Measurements from ENCODE around the gene METTL8.

METTL8 gene

DNA sequence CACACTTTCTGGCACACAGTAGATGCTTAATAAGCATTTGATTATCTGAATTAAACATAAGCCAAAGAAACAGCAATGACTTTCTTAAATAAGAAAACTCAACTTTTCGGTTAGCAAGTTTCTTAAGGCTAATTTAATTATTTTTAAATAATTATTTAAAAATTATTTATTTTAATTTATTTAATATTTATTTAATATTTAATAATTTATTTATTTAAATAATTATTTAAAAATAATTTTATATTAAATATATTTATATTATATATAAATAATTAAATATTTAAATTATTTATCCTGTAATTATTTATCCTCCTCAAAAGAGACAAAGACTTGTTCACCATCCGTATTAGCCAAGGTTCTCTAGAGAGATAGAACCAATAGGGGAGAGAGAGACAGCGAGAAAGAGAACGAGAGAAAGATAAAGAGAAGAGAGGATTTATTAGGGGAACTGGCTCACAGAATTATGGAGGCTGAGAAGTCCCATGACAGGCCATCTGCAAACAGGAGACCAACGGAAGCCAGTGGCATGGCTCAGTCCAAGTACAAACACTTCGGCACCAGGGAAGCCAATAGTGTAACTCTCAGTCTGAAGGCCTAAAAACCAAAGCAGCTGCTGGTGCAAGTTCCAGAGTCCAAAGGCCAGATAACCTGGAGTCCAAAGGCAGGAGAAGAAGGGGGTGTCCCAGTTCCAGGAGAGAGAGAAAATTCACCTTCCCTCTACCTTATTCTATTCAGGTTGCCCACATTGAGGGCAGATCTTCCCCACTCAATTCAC is 125.3 kb downstream of the METTL8 start:
- no peak for DNase-seq

DNA sequence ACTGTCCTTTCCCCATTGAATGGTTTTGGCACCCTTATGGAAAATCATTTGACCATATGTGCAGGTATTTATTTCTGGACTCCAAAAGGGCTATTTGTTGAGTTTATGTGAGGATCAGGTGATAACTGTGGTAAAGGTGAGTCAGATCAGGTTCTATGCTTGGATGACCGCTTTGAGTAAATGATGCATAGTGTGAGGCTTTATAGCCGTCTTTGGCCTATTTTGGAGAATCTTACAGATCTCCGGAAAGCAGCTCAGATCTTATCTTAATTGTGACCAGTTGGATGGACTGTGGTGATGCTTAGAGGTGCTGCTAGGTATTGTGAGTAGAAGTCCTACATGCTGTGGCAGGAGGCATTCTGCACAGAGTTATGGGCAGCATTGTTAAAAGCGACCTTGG is 126.2 kb downstream of the METTL8 start:
- no peak for DNase-seq

DNA sequence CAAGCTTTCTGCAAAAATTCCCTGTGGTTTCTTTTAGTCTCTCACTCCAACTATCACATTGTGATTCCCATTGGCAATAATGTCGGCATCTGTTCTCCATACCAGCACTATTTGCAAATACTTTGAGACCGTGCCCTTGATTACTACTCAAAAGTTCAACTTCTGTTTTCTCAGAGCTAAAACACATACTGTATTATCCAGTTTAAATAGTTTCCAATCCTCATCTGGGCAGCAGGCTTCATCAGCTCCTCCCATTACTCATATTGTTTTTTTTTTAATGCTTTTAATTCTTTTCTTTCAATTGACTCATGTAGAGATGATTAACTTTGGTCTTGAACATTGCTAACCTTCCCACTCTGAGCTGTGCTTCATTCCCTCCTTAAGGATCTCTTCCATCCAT is 135.8 kb downstream of the METTL8 start:
- no peak for DNase-seq

DNA sequence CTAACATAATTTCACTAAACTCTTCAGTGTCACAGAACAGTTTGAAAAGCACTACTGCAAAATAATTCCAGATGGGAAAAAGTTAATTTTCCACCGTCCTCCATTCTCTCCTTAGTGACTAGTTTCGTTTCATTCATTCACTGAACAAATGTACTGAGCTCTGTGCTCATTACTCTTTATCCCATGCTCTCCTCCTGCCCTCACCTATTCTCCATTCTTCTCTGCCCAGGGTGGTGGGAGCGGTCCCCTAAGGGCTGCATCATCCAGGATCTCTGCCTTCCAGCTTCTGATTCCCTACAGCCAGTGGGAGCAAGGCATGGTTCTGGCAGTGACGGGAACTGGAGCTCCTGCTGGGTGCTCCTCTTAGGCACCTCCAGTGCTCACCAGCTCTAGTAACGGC is 139.2 kb downstream of the METTL8 start:
- DNase-seq: no peak

DNA sequence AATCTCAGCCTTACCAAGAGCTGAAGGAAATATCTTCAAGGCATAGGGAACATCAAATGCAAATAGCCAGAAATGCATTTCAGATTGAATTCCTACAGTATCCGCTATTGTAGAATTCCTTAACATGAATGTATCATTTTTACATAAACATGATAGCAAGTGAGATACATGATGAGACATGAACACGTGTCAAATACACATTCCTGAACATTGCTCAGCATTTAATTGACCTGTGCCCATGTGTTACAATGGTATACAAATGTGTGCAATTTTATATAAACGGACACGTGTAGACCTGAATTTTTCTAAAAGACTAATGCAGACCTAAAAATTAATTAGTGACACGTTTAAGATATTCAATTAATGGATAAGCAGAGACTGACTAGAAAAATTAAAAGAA is 140.1 kb downstream of the METTL8 start:
- DNase-seq: no peak

DNA sequence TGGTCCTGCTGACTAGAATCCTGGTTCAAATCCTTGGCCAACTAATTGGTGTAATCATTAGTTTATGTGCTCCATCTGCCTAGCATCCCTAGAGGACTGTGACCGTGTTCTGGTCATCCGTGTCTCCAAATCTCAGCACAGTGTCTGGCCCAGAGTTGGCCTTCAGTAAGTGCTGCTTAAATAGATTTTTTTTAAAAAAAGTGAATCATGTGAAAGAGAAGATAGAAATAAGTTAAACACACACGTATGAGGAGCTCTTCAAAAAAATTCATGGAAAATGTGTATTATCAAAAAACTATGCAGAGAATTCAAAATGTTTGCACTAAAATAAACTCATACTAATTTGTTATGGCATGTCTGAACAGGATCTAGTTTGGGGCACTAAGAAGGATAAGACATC is 143.8 kb downstream of the METTL8 start:
- DNase-seq: no peak

DNA sequence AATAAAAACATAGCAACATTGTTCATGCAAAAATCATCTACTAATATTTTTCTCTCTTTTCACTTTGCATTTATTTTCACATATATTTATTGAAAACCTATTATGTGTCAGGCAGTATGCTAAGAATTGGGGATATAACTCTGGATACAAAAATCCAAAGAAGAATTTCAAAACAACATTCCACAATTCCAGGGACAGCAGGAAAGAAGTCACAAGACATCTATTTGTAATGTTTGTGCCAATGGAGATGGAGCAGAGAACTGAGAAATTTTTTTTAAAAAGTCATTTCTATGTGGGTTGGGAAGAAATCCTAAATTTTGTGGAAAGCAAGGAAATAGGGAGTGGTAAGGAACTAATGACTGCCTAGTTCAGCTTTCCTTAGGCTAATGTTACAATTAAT is 144.5 kb downstream of the METTL8 start:
- DNase-seq: no peak

DNA sequence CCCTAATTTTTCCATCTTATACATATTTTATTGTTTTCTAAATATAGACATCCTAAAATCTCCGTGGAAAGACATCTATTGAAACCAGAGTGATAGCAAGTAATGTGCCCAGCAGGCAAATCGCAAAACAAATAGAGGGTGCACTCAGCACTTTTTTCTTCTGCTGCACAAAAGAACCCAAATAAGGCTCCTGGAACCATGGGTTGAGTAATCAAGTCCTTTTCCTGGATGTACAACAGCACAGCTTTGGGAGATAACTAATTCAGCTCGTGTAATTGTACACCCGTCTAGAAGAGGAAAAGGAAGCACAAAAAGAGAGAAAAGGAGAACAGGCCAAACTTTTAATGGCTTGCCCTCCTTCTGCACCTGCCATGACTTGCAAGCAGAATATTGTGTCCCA is 146.2 kb downstream of the METTL8 start:
- no peak for DNase-seq

DNA sequence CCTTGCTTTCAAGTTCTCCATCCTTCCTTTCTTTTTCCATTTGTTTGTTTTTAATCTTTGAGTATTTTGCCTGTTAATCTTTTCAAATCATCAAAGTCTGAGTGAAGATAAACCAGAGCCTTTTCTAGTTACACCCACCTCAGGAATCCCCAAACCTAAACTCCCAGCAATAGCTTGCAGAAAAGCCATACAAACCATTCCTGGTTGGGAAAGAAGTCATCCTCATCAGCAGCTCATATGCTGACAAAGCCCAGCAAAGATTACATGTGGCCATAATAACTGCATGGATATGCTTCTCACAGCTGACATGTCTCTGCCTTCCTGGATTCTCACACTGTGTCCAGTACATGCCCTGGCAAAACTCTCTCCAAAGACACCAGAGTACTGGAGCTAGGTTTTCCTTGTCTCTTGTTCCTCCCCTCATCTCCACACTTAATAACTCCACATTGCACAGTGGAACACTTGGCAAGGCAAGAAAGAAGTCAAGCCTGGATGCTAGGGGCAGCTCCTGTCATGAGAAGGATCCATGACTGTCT is 146.7 kb downstream of the METTL8 start:
- no peak for DNase-seq

DNA sequence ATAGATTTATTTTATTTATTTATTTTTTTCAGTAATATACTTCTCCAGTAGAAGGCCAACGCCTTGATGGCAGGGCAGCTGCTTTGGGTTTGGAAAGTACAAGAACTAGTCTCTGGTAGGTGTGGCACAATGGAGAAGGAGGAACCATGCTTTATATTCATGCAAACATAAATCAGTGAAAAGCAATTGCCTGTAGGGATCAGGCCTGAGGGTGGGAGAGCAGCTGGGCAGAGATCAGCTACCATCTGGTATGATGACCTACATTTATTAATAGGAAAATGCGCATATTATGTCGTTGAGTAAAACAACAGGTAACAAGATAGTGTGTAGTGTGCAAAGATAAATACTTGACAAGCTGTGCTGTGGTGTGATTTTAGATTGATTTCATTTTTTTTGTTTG is 152.7 kb downstream of the METTL8 start:
- no peak for DNase-seq

DNA sequence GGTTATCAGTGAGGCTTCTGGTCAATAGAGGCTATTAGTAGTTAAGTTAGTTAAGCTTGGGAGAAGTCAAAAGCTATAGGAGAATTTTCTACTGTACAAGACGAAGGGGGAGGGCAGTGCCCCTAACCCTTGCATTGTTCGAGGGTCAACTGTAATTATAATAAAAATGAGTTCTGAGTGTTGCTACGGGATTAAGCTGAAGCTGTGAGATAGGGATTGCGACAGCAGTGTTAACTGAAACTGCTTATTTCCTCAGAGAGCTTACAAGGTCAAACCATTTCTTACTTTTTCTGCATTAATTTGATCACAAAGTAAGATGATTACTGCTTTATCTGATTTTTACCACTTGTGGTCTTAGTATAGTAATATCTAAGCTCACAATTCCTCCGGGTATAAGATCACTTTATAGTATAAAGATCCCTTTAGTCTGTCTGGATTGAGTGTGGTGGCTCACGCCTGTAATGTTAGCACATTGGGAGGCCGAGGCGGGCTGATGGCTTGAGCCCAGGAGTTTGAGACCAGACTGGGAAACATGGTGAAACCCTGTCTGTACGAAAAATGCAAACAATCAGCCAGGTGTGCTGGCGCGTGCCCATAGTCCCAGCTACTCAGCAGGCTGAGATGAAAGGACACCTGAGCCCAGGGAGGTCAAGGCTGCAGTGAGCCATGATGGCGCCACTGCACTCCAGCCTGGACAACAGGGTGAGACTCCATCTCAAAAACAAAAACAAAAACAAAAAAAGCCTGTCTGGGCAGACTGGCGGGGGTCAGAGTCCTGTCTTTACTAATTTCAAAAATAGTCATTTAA is 153.6 kb downstream of the METTL8 start:
- DNase-seq: no peak

DNA sequence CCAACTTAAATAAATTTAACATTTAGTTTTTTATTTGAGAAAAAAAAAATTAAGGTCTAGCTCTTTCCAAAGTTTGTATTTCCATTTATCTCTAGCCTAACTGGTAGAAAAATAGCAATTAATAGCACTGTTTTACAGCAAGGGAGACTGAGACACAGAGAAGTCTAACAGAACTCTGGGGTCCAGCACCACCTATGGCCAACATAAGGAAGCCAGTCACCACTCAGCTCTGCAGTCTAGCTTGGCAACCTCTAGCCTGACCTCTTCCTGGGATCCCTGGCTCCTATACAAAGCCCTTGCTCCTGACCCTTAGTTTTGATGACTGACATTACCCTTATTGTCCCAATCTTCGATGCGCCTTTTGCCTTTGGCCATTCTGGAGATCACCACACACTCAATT is 159.0 kb downstream of the METTL8 start:
- DNase-seq: no peak

DNA sequence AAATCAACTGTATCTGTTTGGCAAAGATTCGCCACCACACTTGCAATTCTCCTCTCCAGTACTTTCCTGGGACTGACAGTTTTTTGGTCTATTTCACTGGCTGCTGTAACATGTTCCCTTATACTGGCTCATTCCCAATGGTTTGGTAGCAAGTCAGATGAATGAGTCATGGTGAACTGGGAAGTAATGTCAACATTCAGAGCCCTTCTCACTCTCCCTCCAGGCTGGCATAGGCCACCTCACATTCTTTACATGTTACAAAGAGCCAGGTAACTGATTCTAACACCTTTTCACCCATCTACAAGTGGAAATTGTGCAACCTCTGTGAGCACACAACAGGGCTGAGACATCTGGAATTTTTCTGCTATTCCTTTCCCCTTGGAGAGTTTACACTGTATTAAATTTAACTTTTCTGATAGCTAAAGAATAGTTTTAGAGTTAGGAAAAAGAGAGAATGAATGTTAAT is 161.8 kb downstream of the METTL8 start:
- no peak for DNase-seq

DNA sequence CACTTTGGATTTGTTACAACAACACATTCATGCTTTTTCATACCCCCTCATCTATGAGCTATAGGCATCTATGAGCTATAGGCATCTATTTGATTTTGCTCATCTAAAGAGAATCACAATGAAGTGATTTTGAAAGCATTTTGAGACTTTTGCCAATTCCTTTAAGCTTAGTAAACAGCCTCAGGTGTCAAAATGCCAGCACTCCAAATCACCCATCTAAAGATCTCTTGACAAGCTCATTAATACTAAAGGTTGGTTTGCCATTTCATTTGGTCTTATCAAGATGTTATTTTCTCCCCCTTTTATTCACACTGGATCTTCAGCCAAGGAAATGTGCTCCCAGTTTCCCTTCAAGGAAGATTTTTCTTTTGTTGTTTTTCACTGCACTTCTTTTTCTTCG is 162.4 kb downstream of the METTL8 start:
- DNase-seq: no peak

DNA sequence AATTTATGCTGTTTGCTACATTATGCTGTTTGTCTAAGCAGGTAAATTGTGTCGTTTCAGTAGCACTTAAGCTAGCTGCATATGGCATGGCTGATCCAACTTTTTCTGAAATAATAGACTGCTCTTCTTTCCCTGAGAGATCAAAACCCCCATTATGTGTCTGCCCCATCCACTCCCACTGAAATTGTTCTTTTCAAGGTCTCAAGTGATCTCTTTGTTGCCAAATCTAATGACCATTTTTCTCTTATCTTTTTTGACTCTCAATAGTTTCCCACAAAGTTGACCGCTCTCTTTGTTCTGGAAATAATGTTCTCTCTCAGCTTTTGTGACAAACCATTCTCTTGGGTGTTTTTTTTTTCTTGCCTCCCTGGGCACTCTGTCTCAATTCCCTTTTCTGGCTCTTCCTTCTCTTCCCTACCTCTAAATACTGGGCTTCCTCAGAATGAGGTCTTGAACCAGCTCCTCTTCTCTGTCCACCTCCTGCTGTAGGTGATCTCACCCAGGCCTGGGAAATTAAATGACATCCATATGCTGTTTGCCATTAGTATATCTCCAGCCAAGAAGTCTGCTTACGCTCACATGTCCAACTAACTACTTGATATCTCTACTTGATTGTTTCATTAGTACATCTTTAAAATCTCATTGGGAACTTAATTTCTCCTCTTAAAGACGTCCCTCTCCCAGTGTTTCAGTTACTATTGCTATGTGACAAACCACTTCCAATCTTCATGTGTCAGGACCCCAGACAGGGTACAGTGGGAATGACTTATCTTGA is 165.7 kb downstream of the METTL8 start:
- DNase-seq: no peak

Measured in midbrain (tissue), 1 donor.